GM21619 (cell line): ENCODE measurements around the gene MRNIP.
A peak's percentile ranks its signal among the peaks of the same experiment; 100 is the strongest.

Experiments
- ATAC-seq: cut with Tn5 transposase; IDR thresholded peaks from one replicate; pipeline ENCODE4 v1.9.1; 2021; ENCODE audit not compliant: unreplicated experiment

Gene MRNIP, protein sequence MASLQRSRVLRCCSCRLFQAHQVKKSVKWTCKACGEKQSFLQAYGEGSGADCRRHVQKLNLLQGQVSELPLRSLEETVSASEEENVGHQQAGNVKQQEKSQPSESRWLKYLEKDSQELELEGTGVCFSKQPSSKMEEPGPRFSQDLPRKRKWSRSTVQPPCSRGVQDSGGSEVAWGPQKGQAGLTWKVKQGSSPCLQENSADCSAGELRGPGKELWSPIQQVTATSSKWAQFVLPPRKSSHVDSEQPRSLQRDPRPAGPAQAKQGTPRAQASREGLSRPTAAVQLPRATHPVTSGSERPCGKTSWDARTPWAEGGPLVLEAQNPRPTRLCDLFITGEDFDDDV

DNA sequence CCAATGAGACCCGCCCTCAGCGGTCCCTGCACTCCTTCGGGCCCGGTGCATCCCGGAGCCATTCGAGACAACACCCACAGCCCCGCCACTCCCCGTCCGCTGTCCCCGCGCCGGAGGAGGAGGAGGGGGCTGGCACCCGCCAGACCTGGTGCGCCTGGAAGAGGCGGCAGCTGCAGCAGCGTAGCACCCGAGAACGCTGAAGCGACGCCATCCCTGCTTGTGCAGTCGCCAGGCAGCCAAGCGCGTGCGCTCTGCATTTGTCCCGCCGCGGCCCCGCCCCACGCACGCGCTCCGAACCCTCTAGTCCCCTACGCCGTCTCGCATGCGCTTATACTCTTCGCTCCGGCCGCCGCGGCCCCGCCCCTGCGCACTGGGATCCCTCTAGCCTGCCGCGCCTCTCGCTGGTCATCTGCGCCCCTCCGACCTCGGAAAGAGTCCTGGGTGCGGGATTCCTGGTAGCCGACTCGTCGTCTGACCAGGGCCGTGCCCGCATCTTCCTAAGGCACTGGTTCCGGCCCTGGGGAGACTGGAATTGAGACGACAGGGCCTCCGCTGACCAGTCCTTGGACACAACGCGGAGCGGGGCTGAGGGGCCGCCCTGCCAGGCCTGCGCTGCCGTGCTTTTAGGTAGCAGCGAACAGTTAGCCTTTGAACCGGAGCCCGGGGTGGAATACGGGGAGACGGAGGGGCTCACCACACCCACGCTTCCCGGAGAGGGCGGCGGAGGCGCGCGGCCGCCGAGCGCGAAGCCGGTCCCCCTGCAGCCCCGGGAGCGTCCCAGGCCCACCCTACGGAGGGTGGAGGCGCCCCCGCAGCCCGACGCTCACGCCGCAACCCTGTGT, at the start of gene MRNIP:
Gene MRNIP, minus strand, starts transcription at position 232 of the 842 bp plus-strand sequence. Its CDS starts 21 bp downstream, at position 211.
- ATAC-seq, result peak; percentile 96

DNA sequence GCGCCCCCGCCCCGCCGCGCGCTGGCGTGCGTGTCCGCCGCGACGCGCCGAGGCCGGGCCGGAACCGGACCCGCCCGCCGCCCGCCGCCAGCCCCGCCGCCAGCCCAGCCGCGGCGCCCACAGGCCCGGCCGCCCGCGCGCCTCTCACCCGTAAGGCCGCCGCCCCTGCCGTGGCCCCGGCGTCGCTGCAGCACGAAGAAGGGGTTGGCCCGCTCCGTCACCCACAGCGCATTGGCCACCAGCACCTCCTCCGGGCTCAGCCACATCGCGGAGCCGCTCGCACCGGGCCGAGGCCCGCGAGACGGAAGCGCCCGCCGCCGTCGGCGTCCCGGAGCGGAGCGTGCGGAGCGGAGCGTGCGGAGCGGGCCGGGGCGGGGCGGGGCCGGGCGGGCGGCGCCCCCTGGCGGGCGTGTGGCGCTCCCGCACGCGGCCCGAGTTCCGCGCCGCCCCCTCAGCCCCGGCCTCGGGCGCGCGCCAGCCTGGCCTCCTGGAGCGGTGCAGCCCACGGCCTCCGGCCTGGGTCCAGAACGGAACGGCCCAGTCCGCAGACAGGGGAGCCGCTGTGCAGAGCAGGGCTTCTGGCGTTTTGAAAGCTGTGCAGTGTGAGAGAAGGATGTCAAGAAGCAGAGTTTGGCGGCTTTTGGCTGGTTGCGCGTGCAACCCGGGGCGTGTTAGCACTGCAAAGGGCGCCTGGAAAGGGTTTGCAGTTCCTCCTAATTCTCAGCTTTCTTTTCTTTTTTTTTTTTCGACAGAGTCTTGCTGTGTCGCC, 49.1 kb upstream of the MRNIP start, which contains the start of gene TBC1D9B:
Gene TBC1D9B, minus strand, starts transcription at position 342 of the 769 bp plus-strand sequence. Its CDS starts 76 bp downstream, at position 266.
- ATAC-seq, result peak; percentile 74

DNA sequence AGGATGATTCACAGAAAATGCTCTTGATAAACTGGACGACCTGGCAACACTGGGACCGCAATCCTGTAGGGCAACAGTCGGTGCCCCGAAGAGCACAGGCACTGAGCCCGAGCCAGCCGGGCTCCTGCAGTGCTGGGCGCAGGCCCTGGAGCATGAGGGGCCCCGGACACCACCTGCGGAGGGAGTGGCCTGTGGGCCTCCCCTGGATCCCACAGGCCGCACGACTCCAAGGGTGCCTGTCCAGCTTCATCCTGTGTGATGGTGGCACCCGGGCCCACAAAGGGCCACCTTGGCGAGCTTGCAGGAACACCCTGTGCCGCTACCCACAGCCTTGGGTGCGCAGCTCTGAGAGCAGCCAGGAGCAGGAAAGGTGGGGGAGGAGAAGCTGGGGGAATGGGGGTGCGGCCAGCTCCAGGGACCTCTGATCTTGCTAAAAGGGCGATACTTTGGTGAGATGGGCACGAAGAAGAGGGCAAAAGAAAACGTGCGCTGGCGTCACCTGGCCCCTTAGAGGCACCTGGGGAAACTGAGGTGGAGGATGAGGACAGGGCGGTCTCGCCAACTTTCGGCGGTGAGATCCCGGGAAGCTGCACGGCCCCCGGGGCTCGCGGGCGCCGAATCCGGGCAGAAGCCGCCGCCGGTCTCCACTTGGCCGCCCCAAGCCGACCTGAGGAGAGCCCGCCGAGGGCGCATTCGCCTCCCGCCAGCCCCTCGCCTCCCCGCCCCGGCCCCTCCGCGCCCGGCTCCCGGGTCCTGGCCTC, 48.4 kb upstream of the MRNIP start:
- peak; percentile 23 for ATAC-seq

DNA sequence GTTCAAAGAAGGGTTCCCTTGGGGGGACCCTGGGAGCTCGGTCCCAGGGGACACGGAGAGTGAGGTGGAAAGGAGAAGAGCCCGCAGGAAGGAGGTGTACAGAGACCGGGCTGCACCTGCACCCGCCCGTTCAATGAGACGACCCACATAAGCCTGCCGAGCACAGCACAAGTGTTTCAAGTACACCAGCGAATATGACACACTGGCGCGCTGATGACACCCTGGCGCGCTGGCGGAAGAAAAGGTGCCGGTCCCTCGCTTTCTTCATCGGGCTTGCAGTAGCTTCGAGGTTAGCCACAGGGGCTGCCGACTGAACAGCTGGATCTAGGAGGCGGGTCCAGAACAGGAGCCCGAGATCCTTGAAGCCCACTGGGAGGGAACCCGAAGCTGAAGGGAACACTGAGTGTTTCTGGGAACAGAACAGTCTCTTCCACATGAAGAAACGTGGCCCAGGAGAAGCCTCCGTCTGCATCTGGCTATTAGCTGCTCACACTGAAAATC, 47.7 kb upstream of the MRNIP start:
- ATAC-seq, result no peak

DNA sequence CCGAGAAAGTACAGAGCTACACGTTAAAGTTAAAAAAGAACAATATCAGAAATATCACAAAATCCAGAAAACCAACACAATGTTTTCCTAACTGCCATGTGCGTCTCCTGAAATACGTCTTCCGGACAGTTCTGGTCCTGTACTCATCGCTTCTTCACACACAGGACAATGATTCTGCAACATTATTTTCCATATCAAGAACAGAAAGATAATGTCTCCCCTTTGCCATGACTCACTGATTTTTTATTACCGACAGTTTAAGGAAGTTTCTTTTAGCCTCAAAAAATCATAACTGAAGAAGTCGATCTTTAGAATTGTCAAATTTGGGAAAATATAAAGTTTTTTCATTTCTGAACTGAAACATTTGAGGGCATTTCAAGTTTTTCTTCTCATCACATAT, 46.5 kb upstream of the MRNIP start:
- no peak for ATAC-seq

DNA sequence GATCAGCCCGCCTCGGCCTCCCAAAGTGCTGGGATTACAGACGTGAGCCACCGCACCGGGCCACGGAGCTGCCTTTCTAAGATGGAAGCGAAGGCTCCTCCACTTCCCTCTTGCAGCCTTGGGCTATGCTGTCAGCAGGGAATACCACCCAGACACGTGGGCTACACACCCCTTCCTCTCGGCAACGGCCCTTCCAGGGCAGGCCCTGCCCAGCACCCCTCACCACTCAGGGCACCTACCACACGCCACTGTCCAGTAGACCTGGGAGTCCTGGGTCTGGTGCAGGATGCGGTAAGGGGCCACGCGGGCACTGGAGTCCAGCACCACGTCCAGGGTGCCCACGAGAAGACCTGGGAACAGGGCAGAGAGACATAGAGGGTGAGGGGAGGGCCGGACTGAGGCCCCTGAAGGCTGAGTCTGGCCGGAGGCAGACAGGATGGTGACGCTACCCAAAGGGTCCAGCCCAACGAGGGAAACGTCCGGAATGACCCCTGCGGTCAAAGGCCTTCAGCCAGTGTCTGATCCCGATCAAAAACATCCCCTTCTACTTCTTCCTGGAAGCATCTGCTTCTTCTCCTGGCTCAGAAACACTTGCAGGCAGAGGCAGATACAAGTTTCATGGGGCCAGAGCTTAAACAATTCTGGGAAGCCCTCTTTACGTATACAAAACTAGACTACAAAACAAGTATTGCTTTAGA, 46.0 kb upstream of the MRNIP start:
- no peak for ATAC-seq

DNA sequence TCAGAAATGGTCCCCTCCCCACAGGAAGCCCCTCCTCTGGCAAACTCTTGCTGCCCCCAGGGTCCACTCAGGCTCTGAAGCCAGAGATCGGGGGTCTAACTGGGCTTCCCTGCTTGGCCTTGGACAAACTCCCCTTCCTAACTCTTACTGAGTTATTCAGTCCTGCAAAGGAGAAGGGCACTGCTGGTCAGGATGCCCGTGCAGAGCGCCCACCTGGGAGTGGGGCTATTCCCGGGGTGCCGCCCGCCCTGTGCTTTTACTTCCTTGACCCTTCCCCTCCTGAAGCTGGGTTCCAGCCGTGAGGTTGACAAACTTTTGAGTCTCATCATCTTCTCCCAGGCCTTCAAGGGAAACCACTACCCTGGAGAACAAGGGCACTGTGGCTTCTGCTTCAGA, 44.1 kb upstream of the MRNIP start:
- ATAC-seq, result no peak

DNA sequence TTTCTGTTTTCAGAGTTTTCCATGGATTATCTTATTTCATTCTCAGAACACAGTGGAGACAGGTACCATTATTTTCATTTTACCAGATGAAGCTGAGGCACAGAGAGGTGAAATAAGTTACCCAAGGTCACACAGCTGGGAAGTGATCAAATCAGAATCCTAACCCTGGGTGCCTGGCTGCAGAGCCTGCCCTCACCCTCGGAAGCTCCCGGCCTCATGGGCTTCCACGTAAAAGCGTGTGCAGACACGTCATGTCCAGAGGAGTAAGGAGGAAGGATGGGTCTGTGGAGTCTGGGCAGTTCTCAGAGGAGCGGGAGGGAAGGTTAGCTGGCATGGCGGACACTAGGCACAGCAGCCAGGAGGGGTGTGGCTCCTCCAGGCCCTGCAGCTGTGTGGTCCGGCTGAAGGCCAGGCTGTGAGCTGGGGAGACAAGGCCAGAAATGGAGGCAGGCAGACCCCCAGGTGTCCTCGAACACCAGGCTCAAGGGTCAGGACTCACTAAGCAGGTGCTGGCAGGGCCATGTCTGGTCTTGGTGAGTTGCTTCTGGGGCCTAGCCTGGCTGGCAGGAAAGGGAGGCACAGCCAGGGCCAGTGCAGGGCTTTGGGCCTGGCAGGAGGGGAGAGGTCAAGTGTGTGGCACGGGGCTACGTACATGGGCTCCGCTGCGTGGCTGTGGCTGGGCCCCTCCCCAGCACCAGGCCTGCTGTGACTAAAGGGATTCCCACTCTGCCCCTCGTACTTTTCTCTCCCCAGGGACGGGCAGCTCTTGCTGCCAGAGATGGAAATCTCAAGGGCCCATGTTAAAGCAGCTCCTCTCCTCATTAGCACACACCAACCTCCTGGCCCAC, 43.5 kb upstream of the MRNIP start:
- no peak for ATAC-seq

DNA sequence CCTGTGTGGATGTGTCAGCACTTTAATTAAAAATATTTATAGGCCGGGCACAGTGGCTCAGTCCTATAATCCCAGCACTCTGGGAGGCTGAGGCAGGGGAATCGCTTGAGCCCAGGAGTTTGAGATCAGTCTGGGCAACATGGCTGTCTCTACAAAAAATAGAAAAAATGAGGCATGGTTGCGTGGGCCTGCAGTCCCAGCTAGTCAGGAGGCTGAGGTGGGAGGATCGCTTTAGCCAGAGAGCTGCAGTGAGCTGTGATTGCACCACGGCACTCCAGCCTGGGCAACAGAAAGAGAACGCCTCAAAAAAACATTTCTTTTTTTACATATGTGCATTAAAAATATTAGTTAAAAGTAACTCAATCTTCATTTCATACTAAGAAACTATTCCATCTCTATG, 42.8 kb upstream of the MRNIP start:
- no peak for ATAC-seq

DNA sequence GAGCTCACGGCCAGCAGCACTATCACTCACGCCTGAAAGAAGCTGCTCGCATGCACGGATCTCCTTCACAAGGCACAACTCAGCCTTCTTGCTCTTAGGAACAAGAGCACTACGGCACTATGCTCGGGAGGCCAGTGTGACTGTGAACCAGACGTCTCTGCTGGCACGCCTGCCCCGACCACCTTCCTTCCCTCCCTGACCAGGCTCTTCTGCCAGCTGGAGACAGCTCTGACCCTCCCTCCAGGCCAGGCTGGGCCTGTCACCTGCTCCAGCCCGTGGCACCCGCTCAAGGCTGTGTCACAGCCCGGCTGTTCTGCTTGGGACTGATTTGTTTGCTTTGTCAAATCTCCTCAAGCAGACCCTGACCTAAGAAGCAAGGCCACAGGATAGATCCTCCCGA, 42.1 kb upstream of the MRNIP start:
- no peak for ATAC-seq

DNA sequence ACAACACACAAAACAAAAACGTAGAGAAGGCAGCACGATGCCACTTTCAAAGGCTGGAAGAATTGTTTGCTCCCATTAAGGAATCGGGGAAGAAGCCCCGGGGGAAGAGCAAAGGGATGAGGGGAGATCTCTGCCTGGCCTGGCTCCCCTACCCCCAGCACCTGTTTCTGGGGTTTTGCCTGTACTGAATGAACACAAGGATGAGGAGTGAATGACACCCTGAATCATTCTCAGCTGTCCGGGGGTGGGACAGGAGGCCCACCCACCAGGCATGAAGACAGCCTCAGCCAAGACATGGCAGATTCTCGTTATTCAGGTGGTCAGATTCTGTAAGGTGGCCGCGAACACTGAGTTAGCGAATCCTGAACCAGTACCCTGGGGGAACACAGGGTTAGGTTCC, 41.6 kb upstream of the MRNIP start:
- ATAC-seq, result no peak

DNA sequence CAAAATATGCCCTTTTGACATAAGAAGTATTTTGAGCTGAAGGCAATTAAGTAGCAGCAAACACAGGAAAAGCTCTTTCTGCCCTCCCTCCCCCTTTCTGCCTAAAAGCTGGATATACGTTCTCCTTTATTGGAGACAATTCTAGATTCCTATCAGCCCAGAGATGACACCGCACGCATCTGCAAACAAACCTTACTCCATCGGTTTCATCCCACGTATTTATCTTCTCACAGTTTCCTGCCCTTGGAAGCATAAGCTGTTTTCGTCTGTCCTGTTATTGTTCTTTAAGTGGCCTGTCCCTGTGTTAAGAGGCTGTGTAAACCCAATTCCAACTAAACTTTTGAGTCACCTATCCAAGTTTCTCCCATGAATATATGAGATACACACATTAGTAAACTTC, 37.2 kb upstream of the MRNIP start:
- no peak for ATAC-seq

DNA sequence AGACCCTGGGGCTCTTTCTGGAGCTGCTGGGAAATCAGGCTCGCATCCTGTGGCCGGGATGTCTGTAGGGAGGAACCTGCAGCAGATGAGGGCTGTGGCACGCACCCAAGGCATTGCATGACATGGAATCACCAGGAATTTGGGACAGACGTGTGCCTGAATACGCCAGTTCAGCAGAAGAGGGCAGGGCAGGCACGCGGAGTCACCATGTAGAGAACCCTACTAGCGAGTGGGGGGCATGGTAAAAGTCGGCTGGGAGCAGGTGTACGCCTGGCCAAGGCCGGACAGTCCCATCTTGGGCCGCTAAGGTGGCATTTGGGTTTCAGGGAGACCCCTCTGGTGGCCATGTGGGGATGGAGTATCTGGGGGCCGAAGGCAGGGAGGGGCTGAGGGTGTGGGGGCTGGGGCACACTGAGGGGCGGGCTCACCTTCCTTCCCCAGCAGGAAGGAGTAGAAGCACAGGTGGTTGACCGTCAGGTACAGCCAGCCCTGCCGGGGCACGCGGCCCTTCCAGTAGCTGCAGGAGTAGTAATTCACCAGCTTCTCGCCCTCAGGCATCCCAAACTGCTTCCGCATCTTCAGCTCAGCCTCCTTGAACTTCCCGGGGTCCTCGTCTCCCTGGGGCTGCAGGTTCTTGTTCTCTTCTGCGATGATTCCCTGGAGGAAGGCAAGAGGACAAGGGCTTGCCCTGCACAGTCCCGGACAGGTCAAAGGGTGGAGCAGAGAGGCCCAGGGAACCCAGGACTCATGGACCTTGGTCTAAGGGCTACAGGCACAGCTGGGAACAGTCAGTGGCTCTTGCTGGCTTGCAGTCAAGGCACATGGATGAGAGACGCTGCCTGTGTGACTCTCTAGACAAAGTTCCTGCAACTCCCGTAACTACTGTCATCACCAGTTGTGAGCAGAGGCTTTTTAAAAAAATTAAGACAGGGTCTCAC, 35.6 kb upstream of the MRNIP start:
- ATAC-seq, result no peak

DNA sequence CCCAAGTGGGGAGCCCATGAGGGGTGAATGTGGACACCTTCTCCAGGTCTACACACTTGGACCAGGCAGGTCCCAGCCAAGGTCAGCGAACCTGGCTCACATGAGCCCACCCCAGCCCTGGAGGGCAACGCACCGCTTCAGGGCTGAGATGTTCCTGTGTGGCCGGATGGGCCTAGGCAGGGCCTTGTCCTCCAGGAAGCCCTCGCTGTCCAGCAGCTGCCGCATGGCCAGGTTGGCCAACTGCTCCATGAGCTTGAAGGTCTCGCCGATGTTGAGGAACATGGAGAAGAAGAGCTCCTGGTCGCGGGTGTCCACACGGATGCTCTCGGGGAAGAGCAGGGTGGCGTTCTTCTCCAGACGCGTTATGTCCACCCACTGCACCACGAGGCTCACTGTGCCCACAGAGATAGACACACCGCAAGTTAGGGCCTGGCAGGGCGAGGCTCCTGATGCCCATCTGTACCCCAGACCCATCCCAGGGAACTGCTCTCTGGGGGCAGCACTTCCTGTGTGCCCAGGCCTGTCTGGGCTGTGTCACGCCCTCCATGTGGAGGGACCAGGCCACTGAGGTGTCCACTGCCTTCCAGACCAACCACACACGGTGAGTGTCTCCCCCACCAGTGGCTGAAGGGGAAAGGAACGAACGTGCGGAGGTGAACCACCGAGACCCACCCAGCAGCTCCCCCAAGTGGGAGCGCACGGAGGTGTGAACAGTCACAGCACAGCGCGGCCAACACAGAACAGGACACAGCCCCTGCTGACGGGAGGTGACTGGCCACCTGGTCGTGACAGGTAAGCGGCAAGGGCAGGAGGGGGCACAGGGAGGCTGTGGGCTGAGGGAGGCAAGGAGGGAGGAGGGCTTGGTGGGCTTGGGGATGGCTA, 34.7 kb upstream of the MRNIP start:
- ATAC-seq, result no peak

DNA sequence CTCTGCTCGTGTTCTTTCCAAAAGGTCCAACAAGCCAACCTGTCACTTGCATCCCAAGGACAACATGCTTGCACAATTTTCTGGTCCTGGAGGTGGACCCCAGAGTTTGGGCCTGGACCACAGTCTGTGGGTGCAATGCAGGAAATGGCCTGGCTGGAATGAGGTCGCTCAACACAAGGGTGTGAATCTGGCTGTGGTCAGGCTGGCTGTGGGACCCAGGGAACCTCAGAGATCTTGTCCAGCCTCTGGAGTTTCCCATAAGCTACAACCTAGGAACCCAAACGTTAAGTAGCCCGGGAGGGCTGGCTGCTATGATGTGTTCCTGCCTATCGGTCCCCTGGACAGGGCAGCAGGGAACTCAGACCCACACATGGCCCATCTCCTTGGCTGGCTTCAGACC, 33.6 kb upstream of the MRNIP start:
- ATAC-seq, result no peak

DNA sequence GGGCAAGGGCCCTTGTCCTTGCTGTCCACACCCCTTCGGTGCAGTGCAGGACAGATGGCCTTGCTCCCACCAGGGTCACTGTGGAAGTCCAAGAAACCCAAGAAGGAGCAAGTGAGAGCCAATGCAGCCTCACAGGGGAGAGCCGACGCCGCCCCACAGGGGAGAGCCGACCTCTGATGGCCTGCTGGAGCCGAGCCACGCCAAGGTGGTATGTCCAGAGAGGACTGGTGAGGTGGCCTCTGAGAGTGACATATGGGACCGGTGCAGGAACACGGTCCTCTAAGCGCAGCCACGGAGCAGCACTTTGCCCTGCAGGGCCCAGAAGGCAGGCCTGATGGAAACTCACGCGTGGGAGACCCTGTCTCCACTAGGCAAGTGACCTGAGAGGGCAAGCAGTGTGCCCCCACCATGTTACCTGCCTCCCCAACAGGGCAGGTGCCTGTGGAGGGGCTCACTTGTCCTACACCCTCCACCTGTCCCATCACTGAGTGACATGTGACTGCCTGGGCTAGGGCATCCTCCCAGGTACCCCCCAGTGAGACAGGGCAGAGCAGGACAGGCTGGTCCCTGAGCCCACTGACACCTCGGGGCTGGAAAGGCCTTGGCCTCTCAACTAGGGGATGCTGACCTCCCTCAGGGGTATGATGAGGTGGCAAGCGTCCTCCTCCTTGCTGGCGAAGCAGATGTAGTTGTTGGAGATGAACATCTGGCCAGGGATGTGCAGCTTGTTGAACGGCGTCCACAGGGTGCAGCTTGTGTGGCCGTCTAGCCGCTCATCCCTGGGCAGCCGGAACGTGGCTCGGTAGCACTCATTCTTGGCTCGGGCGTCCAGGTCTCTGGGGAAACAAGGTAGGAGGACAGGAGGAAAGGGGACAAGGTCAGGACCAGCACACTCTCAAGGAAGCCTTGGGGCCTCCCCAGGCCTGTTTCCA, 32.4 kb upstream of the MRNIP start:
- no peak for ATAC-seq
